Activated CD8-positive, alpha-beta memory T cell treated with anti-CD3 and anti-CD28 coated beads, Interleukin-2, amount 50 U/mL, for 1 hour (primary cell): ENCODE data around the gene PIEZO2.

Source experiments
- DNase-seq: peaks from one replicate; pipeline ENCODE4 v3.0.0-alpha.2; 2020; ENCODE audit errors: extremely low read depth

The PIEZO2 gene

DNA sequence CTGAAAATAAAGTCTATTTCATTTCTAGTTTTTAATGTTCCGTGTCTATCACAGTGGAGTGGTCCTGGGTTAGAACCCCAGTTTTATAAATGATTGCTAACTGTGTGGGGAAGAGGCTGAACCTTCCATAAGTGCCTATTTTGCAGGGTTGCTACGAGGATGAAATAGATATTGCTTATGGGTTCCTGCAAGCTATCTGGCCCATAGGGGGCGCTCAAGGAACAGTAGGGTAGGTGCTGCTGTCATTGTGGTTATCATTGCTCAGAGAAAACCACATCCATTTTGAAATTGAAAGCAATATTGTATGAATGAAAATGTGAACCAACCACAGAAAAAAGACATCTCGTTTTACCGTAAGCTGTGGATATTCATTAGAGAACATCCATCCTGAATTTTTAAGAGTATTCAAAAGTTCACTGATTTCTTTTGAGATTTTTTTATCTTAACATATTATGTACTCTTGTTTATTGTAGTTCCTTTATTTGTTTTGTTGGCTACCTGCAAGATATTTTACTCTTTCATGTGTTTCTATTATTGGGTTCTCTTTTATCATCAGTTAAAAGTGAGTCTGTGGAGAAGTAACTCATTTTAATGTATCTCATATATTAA lies 362.0 kb downstream of the PIEZO2 start:
- DNase-seq = peak; percentile 51

DNA sequence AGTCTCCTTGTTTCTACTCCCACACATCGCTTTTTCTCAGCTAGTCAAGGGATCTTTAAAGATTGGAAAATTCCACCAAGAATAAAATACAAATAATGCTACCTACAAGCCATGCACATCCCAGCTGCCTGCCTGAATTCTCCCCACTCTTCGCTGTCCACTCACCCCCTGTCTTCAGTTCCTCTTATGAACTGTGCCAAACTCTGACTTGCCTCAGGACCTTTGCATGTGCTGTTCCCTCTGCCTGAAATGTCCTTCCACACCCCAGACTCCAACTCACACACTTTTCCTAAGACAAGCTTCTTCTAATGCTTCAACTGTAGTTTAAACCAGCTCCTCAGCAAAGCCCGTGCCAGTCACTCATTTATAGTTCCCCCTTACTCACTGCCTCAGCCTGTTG lies 363.6 kb downstream of the PIEZO2 start:
- no peak for DNase-seq

DNA sequence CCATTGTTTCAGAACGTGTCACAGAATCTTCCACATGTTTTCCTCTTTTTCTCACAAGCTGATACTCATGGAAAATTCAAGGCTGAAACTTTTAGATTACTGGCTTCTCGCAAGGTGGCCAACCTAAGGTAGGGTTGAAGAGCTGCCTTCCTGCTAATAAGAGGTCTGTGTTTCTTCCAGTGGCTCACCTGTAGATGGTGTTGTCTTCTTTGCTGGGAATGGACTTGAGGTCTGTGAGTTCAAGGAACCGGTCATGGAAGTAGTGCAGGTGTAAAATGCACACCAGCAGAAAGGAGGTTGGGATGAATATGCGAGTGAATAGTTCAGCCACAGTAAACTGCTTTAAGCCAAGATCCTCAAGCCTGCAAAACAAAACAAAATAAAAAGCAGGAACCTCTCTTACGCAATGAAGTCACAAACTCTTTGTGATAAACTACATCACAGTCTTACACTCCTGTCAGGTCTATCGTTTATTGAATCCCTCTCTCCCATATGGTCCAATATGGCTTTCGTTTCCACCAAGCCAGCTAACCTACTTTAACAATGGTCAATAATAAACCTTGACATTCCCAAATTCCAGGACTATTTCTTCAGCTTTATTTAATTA lies 364.7 kb downstream of the PIEZO2 start:
- no peak for DNase-seq

DNA sequence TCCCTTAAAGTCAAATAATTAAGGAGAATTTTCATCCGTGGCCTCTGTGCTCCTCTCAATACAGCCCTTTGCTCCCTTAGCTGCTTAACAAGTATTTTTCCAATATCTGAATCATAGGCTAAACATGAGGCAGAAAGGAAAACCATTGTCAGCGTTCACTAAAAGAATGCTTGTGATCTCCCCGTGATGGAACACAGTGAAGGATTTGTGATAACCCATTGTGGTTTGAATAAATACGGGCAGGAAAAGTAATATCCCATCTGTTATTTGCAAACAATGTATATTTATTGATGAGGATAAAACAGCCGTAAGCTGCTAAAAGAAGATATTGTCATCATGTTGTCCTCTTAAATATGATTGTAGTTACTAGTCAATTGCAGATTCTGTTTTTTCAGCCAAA lies 365.4 kb downstream of the PIEZO2 start:
- DNase-seq = no peak

DNA sequence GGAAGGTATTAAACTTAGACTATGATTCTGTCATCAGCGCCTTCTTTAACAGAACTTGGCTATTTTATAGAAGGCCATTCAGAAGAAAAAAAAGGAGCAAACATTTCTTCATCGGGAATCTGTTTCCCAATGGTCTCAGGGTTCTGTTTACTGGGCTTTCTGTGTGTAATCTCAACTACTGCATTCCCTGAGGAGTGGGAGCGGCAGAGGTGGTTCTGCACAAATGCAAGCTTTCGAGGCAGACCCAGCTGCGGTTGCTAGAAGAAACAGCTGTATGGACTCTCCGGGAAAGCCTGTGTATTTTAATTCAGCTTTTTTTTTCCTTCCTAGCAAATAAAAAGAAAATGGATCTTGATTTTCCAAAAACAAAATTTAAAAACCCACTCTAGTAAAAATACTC lies 372.9 kb downstream of the PIEZO2 start:
- DNase-seq = no peak

DNA sequence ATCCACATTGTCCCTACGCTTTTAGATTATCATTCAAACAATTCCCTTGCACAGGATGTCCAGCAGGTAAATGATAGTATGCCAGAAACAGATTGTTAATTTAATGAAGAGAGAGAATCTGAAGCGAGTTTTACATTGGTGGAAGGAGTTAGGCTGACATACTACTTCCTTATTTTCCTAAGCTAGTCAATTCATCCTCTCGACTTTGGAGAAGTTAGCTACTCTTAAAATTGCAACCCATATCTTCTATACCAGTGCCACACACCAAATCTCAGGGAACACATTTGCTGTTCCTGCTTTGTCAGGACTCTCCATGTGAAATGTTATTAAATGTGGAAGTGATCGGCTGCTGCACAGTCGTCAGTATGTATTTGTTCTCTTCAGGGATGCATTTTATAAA lies 374.3 kb downstream of the PIEZO2 start:
- no peak for DNase-seq

DNA sequence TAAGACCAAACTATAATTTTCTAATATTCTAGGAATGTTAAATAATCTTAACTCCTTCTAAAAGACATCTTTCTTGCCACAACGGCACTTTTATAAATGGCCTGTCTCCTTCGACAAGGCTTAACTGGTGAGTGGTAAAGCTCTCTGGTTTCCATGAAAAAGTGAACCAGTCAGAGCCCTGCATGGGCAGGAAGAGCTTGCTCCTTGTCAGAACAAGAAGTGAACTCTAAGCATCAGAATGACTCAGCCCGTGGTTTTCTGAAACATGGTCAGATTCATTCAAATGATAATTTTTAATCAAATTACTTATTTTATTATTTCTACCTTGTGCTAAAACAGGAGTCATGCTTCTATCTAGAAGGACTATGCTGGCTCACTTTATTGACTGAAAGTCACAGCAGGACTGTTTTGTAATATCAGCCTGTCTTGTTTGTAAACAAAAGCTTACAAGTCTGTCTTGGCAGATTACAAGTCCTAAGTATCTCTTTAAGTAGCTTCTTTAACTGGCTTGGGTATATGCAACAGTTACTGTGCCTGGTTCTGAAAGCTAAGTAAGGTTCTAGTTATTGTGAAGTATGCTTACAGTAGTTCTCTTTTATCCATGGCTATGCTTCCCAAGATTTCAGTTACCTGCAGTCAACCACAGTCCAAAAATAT lies 378.2 kb downstream of the PIEZO2 start:
- DNase-seq = no peak

DNA sequence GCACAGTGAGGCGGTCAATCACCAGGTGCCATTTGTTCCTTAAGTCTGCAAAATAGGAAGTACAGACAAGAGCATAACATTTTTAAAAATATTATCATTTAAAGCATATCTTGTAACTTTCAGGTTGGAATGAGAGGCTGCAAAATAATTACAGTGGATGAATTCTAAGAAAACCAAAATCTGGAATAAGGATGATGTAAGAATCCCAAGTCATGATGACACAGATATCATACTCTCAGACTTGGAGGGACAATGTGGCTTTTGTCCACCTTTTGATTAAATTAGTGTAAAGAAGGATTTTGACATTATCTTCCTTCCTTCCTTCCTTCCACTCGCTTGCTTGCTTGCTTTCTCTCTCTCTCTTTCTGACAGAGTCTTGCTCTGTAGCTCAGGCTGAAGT lies 379.1 kb downstream of the PIEZO2 start:
- DNase-seq = no peak

DNA sequence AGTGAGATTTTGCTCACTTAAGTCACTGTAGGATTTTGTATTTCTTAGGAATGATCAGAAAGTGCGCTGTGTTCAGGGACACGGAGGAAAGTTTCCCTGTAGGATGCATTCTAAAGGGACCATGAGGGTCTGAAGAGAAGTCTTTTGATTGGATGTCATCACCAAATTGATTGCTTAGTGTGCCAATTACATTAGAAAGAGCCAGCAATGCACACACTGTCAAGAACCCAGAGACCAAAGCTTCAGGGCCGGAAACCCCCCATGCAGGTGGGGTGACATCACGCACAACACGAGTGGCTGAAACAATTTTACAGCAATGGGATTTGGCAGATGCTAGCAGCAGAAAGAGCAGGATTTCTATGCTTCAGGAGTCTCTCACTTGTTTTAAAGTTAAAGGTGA lies 381.1 kb downstream of the PIEZO2 start:
- no peak for DNase-seq

DNA sequence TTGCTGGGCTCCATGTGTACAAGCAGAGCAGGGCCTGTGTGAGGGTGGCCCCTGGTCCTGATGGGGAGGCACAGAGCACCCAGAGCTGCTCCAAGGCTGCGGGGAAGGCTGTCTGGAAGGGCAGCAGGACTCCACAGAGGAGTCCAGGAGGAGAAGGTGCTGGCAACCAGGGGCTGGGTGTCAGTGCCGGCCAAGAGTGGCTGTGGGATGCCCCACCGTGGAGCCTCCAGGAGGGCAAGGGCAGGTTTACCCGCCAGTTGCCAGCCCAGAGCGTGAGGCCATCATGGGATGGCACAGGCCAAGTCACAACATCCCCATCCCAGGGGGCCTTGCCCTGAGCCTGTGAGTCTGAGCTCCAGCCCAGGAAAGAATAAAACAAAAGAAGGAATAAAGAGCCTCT lies 381.7 kb downstream of the PIEZO2 start:
- DNase-seq = no peak

DNA sequence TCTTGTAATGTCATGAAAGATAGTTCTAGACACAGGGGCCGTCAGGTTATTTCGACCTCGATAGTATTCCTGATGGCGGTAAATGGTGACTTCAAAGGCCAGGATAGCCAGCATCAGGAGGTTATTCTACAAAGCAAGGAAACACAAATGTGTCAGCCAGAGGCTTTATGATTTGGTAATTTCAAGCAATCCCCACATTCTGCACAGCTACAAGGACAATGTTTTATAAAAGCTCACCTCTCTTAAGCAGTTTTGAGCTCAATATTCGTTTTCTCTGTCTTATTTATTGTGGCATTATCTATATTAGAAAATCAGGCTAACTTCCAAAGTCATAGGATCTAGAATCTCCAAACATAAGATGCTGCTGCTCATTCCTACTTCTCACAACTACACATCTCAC lies 388.4 kb downstream of the PIEZO2 start:
- no peak for DNase-seq

DNA sequence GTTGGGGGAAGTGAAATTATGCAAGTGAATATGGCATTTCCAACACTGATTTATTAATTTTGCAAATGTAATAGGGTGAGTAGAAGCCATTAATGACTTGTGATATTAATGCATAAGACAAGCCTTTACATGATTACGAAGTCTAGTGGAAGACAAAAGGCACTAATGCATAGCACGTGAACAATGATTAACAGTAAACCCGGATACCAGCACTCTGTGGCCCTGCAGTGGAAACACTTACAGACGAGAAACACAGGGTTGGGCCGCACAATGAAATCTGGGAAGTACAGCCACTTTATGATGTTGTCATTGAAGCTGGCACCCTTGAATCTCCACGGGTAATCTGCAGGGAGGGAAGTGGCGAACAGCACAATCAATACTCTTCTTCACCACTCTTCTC lies 390.1 kb downstream of the PIEZO2 start:
- no peak for DNase-seq

DNA sequence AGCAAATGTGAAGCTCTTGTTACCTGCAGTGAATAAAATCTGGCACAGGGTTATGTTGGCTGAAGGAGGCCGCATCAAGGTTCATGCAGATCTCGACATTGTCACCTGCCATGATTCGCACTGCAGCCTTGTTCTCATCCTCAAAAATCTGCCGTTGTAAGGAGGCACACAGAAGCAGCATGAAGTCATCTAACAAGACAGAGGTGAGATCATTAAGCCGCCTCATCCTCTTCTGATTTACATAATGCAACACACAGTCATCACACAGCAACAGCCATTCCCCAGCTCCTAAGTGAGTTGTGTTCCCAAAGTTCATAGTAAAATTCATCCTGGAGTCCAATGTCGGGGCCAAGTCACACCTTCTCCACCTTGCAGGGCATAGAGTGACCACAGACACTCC lies 391.4 kb downstream of the PIEZO2 start:
- DNase-seq = no peak

DNA sequence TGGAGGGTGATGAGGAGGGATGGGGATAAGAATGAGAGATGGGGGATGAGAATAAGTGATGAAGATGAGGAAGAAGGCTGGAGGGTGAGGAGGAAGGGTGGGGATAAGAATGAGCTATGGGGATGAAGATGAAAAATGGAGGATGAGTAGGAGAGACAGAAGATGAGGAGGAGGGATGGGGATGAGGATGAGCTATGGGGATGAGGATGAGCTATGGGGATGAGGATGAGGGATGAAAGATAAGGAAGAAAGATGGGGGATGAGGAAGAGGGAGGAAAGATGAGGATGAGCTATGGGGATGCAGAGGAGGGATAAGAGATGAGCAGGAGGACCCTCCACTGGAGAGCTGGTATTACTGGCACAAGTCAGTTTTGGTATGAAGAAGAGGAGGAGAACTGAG lies 392.0 kb downstream of the PIEZO2 start:
- DNase-seq = no peak

DNA sequence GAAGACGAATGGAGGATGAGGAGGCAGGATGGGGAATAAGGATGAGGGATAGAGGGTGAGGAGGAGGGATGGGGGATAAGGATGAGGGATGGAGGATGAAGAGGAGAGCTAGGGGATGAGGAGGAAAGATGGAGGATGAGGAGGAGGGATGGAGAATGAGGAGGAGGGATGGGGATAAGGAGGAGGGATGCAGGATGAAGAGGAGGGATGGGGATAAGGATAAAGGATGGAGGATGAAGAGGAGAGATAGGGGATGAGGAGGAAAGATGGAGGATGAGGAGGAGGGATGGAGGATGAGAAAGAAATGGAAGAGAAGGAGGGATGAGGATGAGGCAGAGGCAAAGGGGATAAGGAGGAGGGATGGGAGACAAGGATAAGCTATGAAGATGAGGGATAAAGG lies 393.5 kb downstream of the PIEZO2 start:
- no peak for DNase-seq

DNA sequence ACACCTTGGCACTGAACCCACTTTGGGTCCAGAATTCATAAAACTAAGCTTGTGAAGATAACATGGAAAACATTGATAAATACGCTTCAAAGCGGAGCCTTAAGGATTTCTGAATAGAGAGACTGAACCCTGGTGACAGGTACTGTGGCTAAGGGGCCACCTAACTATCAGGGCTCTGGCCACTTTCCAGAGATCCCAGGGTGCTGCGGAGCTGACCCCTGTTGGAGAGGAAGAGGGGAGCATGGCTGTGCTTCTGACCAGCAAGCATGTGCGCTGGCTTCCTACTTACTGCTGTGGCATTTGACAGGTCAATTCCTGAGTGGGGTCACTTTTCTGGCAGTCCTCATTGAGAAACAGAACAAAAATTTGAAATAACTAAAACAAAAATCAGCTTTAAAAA lies 395.2 kb downstream of the PIEZO2 start:
- DNase-seq = no peak

DNA sequence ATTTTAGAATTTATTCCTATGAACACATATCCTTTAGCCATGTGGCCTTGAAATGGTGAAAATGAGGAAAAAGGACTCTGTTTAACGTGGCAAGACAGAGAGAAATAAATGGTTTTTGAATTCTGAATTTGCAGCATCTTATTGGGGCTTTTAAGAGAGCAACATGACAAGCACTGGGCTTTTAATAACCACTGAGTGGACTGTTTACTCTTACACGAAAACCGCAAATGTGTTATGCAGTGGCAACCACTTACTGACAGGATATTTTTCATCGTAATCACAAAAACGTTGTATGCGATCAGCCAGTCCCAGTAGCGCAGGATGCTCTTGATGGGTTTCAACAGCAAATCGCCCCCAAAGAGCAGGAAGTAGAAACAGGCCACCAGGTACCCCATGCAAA lies 397.0 kb downstream of the PIEZO2 start:
- DNase-seq = no peak

DNA sequence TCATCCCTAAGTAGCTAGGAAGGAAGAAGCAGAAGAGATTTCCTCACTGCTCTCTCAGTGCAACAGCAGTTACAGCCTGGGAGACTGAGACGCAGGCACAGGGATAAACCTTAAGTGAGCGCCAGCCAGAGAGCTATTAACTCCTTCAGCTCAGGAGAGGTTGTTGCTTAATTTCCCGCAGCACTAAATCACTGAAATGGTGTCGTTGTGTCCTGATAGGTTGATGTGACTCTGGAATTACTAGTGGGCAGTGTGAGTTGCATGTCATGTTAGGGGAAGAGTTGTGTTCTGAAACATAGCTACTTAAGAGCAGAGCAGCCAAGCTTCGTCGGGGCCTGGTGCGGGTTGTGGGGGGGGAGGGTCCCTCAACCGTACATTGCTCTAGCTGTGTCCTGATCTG lies 397.7 kb downstream of the PIEZO2 start:
- no peak for DNase-seq

DNA sequence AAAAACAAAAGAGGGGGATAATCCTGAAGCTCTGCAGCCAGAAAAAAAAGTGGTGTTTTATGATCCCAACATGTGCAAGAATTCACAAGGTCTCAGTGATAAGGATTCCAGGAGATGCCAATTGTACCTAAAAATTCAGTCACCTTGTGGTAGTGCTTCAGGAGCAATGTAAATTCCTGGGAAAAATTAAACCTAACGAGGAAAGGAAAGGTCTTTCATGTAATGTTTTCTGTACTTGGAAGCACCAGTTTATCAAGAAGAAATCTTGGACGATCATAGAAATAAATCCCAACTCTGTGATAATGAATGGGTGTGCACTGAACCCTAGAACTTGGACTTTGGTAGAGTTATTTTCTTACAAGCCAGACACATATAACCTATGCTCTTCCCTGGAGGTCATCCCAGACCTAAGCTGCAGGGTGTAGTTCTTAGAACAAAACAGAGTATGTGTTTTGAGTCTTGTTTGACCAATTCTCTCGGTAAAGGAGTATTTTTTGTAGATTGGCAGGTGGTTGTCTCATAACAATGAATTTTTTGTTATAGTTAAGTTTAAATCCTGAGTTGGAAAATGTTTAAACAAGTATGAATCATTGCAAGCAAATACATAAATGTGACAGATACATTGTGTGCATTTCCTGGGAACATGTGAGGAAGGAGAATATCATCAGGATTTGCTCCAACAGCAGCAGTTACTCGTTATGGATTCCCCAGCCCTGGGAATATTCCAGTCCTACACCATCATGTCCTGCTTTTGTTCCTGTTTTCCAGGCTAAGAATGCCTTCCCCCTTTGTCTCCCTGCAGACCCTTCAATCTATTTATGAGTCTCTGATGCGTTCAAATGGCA lies 399.0 kb downstream of the PIEZO2 start:
- DNase-seq = no peak

DNA sequence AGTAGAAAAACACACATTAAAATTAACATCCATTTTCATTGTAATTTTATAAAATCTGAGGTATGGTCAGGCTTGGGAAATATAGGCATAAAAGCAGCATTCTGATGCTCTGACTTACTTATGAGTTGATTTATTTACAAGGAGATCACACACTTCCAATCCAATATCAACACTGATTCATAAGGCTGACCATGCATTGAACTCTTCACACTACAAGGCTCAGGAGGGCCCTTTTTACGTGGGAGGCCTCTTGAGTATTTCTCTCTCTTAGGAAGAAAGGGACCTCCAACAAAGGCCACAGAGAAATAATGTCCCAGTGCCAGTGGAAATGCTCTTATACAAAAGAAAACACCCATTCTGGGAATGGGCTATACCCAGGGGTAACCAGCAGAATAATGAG lies 400.7 kb downstream of the PIEZO2 start:
- no peak for DNase-seq

DNA sequence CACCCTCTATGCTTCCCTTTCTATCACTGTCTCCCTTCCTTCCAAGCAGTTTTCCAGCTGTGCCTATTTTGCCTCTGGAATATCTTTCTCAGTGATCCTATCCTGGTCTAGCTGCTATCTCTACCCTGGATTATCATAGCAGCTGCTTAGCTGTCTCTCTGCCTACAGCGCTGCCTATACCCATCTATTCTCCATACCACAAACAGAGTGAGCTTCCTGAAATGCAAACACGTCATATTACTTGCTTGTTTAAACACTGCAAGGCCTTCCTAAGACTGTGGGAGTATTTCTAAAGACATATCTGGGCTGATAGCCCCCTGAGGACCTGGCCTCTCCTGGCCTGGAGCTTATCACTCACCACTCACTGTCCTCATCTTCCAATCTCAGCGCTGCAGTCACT lies 403.4 kb downstream of the PIEZO2 start:
- DNase-seq = no peak

DNA sequence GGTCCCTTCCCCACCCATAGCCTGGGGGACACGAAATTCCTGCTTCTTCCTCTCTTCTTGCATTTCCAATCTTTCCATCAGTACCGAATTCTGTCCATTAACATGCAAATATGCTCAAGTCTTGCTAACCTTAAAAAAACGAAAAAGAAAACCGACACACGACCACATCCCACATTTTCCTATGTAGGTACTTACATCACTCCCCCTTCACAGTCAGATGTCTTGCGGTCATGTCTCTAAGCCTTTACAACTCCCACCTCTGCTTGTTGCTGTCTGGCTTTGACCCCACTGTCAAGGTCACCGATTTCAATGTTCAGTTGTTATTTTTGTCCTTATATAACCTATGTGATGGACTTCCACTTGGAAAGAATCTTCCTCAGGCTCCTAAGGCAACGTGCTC lies 404.1 kb downstream of the PIEZO2 start:
- DNase-seq = no peak

DNA sequence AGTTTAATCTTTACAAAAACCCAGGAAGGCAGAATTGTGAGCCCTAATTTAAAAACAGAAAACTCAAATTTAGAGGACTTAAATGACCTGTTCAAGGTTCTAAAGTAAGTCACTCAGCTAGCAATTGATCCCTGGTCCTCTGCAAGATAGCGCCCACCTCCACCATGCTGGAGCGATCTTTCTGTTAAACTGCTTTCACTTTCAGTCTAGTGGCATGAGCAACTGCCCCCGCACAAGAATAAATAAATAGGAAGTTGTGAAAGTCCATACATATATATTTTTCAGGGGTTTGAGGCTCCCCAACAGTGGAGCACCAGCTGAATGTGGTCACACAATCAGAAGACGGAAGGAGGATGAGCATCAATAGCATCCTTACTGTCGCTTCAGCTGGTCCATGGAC lies 405.6 kb downstream of the PIEZO2 start:
- no peak for DNase-seq
